DND-41 (cell line): Measurements from ENCODE around the gene KAZN.

Experiments used
- ATAC-seq: fragments of 200-7000 bp; cut with Tn5 transposase; 3 replicates; pipeline ENCODE4 v1.9.1; 2021; ENCODE audit warnings: low read depth; ENCODE audit not compliant: insufficient read depth
- DNase-seq: peaks from one replicate; pipeline ENCODE4 v3.0.0-alpha.2; 2020
- H2AFZ ChIP-seq: 2 replicates; pipeline ENCODE4 v1.6.0; 2012; ENCODE audit warnings: low read depth, low read length
- H3K27ac ChIP-seq: 2 replicates; pipeline ENCODE4 v1.5.1; 2012; ENCODE audit warnings: low read length, inconsistent platforms
- H3K27me3 ChIP-seq: fragments of 200-600 bp; sonication (generic); 2 replicates; pipeline ENCODE4 v1.6.0; 2012; ENCODE audit warnings: low read length, mild to moderate bottlenecking, inconsistent platforms; ENCODE audit not compliant: insufficient read depth, poor library complexity
- H3K36me3 ChIP-seq: 2 replicates; pipeline ENCODE4 v1.5.1; 2012; ENCODE audit warnings: low read length, inconsistent platforms; ENCODE audit not compliant: insufficient read depth
- H3K4me1 ChIP-seq: 2 replicates; pipeline ENCODE4 v1.5.1; 2012; ENCODE audit warnings: mild to moderate bottlenecking, low read length; ENCODE audit not compliant: insufficient read depth
- H3K4me2 ChIP-seq: 2 replicates; pipeline ENCODE4 v1.6.0; 2012; ENCODE audit warnings: mild to moderate bottlenecking, moderate library complexity, low read length, inconsistent platforms; ENCODE audit not compliant: insufficient read depth
- H3K4me3 ChIP-seq, 2 experiments: fragments of 200-600 bp in 1 of 2; shearing (Covaris generic) in 1 of 2; 2 replicates each; pipeline ENCODE4 v1.5.1; 2012 to 2016; ENCODE audit warnings: inconsistent platforms in 2 of 2, low read length in 2 of 2, mild to moderate bottlenecking in 2 of 2, low read depth in 1 of 2, moderate library complexity in 1 of 2
- H3K79me2 ChIP-seq: 2 replicates; pipeline ENCODE4 v1.6.0; 2012; ENCODE audit warnings: low read length, inconsistent platforms; ENCODE audit not compliant: insufficient read depth
- H3K9ac ChIP-seq: 2 replicates; pipeline ENCODE4 v1.6.0; 2012; ENCODE audit warnings: low read depth, mild to moderate bottlenecking, inconsistent platforms, low read length, moderate library complexity
- H3K9me3 ChIP-seq: 2 replicates; pipeline ENCODE4 v1.5.1; 2012; ENCODE audit warnings: low read length, moderate library complexity, mild to moderate bottlenecking, inconsistent platforms; ENCODE audit not compliant: insufficient read depth, severe bottlenecking
- H4K20me1 ChIP-seq: 2 replicates; pipeline ENCODE4 v1.6.0; 2012; ENCODE audit warnings: low read length; ENCODE audit not compliant: insufficient read depth
- EZH2 ChIP-seq: IDR thresholded peaks from 3 replicates; pipeline ENCODE4 v1.6.1; 2012; ENCODE audit warnings: borderline replicate concordance, low read depth, mild to moderate bottlenecking, moderate library complexity, low read length, inconsistent platforms; ENCODE audit not compliant: severe bottlenecking
- TF ChIP-seq, protein P1 (sequence below): IDR thresholded peaks from 2 replicates; pipeline ENCODE4 v1.5.1; 2012; ENCODE audit warnings: borderline replicate concordance, low read length, moderate library complexity, mild to moderate bottlenecking; ENCODE audit not compliant: poor library complexity, severe bottlenecking; ENCODE audit errors: extremely low read depth

KAZN gene

DNA sequence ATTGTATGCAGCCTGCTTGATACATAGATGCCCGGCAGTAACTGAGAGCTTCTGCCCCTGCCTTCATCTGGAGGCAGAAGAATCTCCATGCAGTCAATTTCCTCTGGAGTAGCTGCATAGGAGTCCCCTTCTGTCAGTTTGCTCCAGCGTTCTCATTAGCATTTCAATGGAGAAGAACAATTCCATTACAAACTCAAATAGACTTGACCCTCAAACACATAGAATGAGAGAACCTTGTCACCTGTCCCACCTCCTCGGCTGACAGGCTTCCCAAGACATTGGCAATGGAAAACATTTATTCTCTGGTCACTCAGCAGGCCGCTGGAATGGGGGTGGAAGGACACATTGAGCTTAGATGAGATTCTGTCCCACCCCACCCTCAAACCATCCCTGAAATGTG lies 509.4 kb downstream of the KAZN start:
- no peaks in the 10 kb centered on the region for H3K79me2 ChIP-seq
- no peak for TF ChIP-seq EZH2
- TF ChIP-seq, protein P1, sequence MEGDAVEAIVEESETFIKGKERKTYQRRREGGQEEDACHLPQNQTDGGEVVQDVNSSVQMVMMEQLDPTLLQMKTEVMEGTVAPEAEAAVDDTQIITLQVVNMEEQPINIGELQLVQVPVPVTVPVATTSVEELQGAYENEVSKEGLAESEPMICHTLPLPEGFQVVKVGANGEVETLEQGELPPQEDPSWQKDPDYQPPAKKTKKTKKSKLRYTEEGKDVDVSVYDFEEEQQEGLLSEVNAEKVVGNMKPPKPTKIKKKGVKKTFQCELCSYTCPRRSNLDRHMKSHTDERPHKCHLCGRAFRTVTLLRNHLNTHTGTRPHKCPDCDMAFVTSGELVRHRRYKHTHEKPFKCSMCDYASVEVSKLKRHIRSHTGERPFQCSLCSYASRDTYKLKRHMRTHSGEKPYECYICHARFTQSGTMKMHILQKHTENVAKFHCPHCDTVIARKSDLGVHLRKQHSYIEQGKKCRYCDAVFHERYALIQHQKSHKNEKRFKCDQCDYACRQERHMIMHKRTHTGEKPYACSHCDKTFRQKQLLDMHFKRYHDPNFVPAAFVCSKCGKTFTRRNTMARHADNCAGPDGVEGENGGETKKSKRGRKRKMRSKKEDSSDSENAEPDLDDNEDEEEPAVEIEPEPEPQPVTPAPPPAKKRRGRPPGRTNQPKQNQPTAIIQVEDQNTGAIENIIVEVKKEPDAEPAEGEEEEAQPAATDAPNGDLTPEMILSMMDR, result no peak
- no peaks in the 10 kb centered on the region for H4K20me1 ChIP-seq
- H3K27me3 ChIP-seq, result no peaks in the 10 kb centered on the region
- H3K4me1 ChIP-seq, result no peaks in the 10 kb centered on the region
- no peaks in the 10 kb centered on the region for H3K9me3 ChIP-seq
- H2AFZ ChIP-seq, result no peak overlapping the region
- H3K4me2 ChIP-seq, result no peak overlapping the region
- DNase-seq (no peak), ATAC-seq (no peak)
- no peak overlapping the region for H3K27ac ChIP-seq
- H3K9ac ChIP-seq, result no peak overlapping the region
- no peak overlapping the region for H3K4me3 ChIP-seq
- H3K36me3 ChIP-seq, result no peaks in the 10 kb centered on the region

- no peak overlapping the region for H2AFZ ChIP-seq
Observed at GRCh38 chr1:15110128-15110866, 511.8 kb downstream of the KAZN start.

DNA sequence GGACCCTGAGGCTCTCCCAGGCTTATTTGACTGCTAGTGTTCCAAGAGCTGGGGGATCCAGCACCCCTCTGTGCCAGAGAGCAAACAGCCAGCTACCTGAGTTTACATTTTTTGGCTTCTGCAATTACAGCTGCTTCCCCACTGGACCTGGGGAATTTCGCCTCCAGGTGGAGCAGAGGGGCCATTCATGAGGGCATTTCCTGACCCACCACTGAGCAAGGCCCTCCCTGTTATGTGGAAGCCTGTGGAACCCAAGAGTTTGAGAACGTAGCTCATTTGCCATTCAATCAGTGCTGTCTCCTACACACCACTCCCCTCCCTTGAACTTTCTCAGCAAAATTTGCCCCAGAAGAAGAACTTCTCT lies 512.4 kb downstream of the KAZN start:
- H3K79me2 ChIP-seq, result no peaks in the 10 kb centered on the region
- no peaks in the 10 kb centered on the region for H3K9me3 ChIP-seq
- H3K4me1 ChIP-seq, result no peaks in the 10 kb centered on the region
- DNase-seq, result no peak
- no peaks in the 10 kb centered on the region for H3K27me3 ChIP-seq
- ATAC-seq, result no peak
- TF ChIP-seq EZH2, result no peak
- TF ChIP-seq, protein P1, result peak; percentile 23
- H3K9ac ChIP-seq, result no peak overlapping the region
- no peaks in the 10 kb centered on the region for H4K20me1 ChIP-seq
- H3K36me3 ChIP-seq, result no peaks in the 10 kb centered on the region
- no peak overlapping the region for H3K27ac ChIP-seq
- no peak overlapping the region for H3K4me2 ChIP-seq
- H2AFZ ChIP-seq, result no peak overlapping the region
- no peak overlapping the region for H3K4me3 ChIP-seq

More at GRCh38 chr1:15110128-15110866, 511.8 kb downstream of the KAZN start:
- Histone ChIP-seq H3K4me1 (no peaks in the 10 kb centered on the region), H3K4me2 (no peak overlapping the region), H3K9me3 (no peaks in the 10 kb centered on the region), H3K79me2 (no peaks in the 10 kb centered on the region), H4K20me1 (no peaks in the 10 kb centered on the region), H3K27me3 (no peaks in the 10 kb centered on the region), H3K4me3 (no peak overlapping the region), H3K27ac (no peak overlapping the region), H3K36me3 (no peaks in the 10 kb centered on the region), H3K9ac (no peak overlapping the region)
- ATAC-seq (no peak), DNase-seq (no peak)
- no peak for TF ChIP-seq EZH2
- TF ChIP-seq, protein P1, result no peak
